Smooth muscle cell (in vitro differentiated cells): ENCODE results near the gene TMEM267. TPM values are rescaled to one million over a fixed set of nuclear protein-coding genes. Genes with fewer than 3 reads are reported as not detected.
A peak's percentile ranks its signal among the peaks of the same experiment; 100 is the strongest.

Source experiments
- DNase-seq: peaks from one replicate; lab custom pipeline; 2025; ENCODE audit not compliant: unreplicated experiment; lab: John Stamatoyannopoulos, UW
- H2AFZ ChIP-seq: fragments of 200-600 bp; sonication (generic); 2 replicates; pipeline ENCODE4 v1.6.0; 2016; ENCODE audit warnings: antibody characterized with exemption, low read depth, mild to moderate bottlenecking
- H3F3A ChIP-seq: fragments of 200-600 bp; sonication (generic); 2 replicates; pipeline ENCODE4 v1.6.0; 2017; ENCODE audit warnings: antibody characterized with exemption, low read depth
- H3K27ac ChIP-seq: fragments of 200-600 bp; sonication (generic); 2 replicates; pipeline ENCODE4 v1.5.1; 2016; ENCODE audit warnings: low read depth, mild to moderate bottlenecking
- H3K27me3 ChIP-seq: fragments of 200-600 bp; sonication (generic); 2 replicates; pipeline ENCODE4 v1.6.1; 2016; ENCODE audit warnings: low read depth, mild to moderate bottlenecking
- H3K36me3 ChIP-seq: fragments of 200-600 bp; sonication (generic); 2 replicates; pipeline ENCODE4 v1.5.1; 2016; ENCODE audit warnings: low read depth
- H3K4me1 ChIP-seq: fragments of 200-600 bp; sonication (generic); 2 replicates; pipeline ENCODE4 v1.5.1; 2016; ENCODE audit warnings: low read depth
- H3K4me2 ChIP-seq: fragments of 200-600 bp; sonication (generic); 2 replicates; pipeline ENCODE4 v1.6.0; 2016; ENCODE audit warnings: mild to moderate bottlenecking
- H3K4me3 ChIP-seq: fragments of 200-600 bp; sonication (generic); 2 replicates; pipeline ENCODE4 v1.5.1; 2016; ENCODE audit warnings: mild to moderate bottlenecking
- H3K79me2 ChIP-seq: fragments of 200-600 bp; sonication (generic); 2 replicates; pipeline ENCODE4 v1.6.0; 2016; ENCODE audit warnings: low read depth, mild to moderate bottlenecking
- H3K9ac ChIP-seq: fragments of 200-600 bp; sonication (generic); 2 replicates; pipeline ENCODE4 v1.6.0; 2016; ENCODE audit warnings: low read depth
- H3K9me3 ChIP-seq: fragments of 200-600 bp; sonication (generic); replicated peaks from 2 replicates; pipeline ENCODE4 v1.5.1; 2016; ENCODE audit warnings: low read depth
- H4K20me1 ChIP-seq: fragments of 200-600 bp; sonication (generic); 2 replicates; pipeline ENCODE4 v1.6.0; 2016; ENCODE audit warnings: low read depth
- WGBS: methylation state at CpG from one replicate; pipeline ENCODE4 v1.1.7; 2016; ENCODE audit warnings: low lambda C conversion rate; 5-methylcytosine and 5-hydroxymethylcytosine counted together
- polyA plus RNA-seq: library from polyadenylated mRNA; unstranded; fragments of >200 nt; fragmentation: Nextera tagmentation; extraction: Ambion mirVana; gene quantifications from 2 replicates; pipeline ENCODE4 v1.2.1, GENCODE V29; 2016
- total RNA-seq: library from RNA; depleted of rRNA; stranded (reverse); fragments of >200 nt; gene quantifications from 2 replicates; pipeline ENCODE4 v1.2.3, GENCODE V29; 2014
- TF ChIP-seq, protein P1 (sequence below): fragments of 200-600 bp; sonication (generic); IDR thresholded peaks from 2 replicates; pipeline ENCODE4 v1.5.1; 2017; ENCODE audit warnings: borderline replicate concordance, mild to moderate bottlenecking, antibody characterized with exemption; ENCODE audit not compliant: insufficient read depth, poor library complexity, severe bottlenecking

Gene TMEM267, protein sequence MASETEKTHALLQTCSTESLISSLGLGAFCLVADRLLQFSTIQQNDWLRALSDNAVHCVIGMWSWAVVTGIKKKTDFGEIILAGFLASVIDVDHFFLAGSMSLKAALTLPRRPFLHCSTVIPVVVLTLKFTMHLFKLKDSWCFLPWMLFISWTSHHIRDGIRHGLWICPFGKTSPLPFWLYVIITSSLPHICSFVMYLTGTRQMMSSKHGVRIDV
- total RNA-seq (22.9 and 26.2 TPM in 2 replicates), polyA plus RNA-seq (7.4 and 10.1 TPM in 2 replicates)

DNA sequence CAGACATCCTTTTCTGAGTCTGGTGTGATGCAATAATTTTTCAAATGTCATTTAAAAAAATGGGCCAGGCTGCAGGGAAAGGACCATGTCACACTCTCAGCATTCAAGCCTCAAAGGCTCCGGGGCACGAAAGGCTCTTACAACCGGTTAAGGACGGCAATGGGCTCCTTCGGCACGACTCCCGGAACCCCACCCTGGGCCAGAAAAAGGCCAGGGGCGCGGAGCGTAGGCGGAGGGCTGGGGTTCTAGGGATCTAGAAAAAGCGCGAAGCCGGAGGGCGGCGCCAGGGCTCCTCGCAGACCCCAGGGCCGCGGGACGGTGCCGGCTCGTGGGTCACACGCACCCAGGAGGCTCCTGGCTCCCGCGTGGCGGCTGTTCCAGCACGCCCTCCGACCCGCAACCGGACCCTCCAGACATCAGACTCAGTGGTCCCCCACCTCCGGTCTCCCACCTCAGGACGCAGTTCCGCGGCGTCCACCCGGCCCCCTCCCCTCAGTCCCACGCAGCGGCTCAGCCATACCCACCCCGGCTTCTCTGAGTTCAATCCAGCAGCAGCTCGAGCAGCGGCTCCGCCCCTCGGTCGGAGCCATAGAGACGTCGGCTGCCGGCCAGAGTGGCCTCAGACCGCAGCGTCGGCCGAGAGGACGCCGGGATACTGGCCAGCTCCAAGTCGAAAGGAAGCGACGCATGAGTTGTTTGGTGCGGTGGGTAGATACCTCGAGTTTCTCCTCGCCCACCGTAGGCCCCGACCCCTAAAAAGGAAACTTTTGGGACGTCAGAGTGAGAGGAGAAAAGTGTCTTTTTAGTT, at the start of gene TMEM267:
TSS of gene TMEM267 (minus strand) at position 568 of the 808 bp plus-strand sequence. CDS start 29,896 bp downstream, outside the sequence.
- Histone ChIP-seq H3K9me3 (no peaks in the 10 kb centered on the region), H3K4me2 (peak within 1 kb of the TSS; percentile 93), H3K36me3 (no peaks in the 10 kb centered on the region), H3K9ac (peak within 1 kb of the TSS; percentile 95), H3K4me1 (peaks cover 15% of the 10 kb centered on the region), H3F3A (peaks cover 11% of the 10 kb centered on the region), H3K4me3 (peak within 1 kb of the TSS; percentile 74), H3K27ac (peak within 1 kb of the TSS; percentile 94), H4K20me1 (no peaks in the 10 kb centered on the region), H3K27me3 (no peaks in the 10 kb centered on the region), H3K79me2 (peaks cover 37% of the 10 kb centered on the region), H2AFZ (peak within 1 kb of the TSS; percentile 85)
- peak; percentile 80 for DNase-seq
- WGBS, result under 1% methylated on average over 52 of the region's 62 CpGs
- TF ChIP-seq, protein P1, sequence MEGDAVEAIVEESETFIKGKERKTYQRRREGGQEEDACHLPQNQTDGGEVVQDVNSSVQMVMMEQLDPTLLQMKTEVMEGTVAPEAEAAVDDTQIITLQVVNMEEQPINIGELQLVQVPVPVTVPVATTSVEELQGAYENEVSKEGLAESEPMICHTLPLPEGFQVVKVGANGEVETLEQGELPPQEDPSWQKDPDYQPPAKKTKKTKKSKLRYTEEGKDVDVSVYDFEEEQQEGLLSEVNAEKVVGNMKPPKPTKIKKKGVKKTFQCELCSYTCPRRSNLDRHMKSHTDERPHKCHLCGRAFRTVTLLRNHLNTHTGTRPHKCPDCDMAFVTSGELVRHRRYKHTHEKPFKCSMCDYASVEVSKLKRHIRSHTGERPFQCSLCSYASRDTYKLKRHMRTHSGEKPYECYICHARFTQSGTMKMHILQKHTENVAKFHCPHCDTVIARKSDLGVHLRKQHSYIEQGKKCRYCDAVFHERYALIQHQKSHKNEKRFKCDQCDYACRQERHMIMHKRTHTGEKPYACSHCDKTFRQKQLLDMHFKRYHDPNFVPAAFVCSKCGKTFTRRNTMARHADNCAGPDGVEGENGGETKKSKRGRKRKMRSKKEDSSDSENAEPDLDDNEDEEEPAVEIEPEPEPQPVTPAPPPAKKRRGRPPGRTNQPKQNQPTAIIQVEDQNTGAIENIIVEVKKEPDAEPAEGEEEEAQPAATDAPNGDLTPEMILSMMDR, result no peak

DNA sequence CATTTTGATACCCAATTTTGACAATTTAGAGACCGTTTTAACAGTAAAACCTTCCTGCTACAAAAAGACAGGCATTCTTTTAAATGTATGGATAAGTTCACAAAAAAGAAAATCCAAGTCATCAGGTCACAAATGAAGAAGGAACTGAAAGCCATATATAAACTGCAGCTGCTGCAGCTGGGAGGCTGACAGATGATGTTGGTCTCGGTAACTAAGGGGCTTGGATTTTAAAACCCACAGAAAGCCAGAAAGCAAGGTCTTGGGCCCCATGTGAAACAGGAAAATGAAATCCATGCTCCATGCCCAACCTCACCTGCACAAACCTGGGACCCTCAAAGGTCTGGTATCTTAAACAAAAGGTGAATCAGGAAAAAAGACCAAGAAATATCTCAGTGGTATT, 47.0 kb upstream of the TMEM267 start:
- Histone ChIP-seq H3K9ac (no peak overlapping the region), H3K4me3 (no peak overlapping the region), H3K4me1 (no peaks in the 10 kb centered on the region), H3K9me3 (no peaks in the 10 kb centered on the region), H4K20me1 (no peaks in the 10 kb centered on the region), H3K27ac (no peak overlapping the region), H3F3A (no peaks in the 10 kb centered on the region), H3K4me2 (no peak overlapping the region), H3K36me3 (peaks cover 52% of the 10 kb centered on the region), H3K79me2 (no peaks in the 10 kb centered on the region), H3K27me3 (no peaks in the 10 kb centered on the region), H2AFZ (no peak overlapping the region)
- 98% methylated on average over 2 of the region's 2 CpGs for WGBS
- DNase-seq, result no peak
- TF ChIP-seq, protein P1, result no peak

- Histone ChIP-seq H3K27me3 (no peaks in the 10 kb centered on the region), H3K36me3 (peaks cover 14% of the 10 kb centered on the region), H4K20me1 (no peaks in the 10 kb centered on the region), H3K4me1 (no peaks in the 10 kb centered on the region), H2AFZ (no peak overlapping the region), H3K79me2 (no peaks in the 10 kb centered on the region), H3F3A (no peaks in the 10 kb centered on the region), H3K9me3 (no peaks in the 10 kb centered on the region), H3K9ac (no peak overlapping the region), H3K4me3 (no peak overlapping the region), H3K4me2 (no peak overlapping the region), H3K27ac (no peak overlapping the region)
- TF ChIP-seq, protein P1, result no peak
- no peak for DNase-seq
- 76% methylated on average over 2 of the region's 2 CpGs for WGBS
Measured at GRCh38 chr5:43523662-43524072, 40.0 kb upstream of the TMEM267 start.
